Hindlimb muscle (tissue), 1 donor: ENCODE data around the gene IFNL1. TPM values are rescaled to one million over a fixed set of nuclear protein-coding genes. Genes with fewer than 3 reads are reported as not detected.
"Not testable (repeated sequence)": the region's sequence is repeated elsewhere in the genome, so short reads cannot be mapped to it uniquely, and the experiment has no call there.

Experiments
- DNase-seq: peaks from one replicate; pipeline ENCODE4 v3.0.0-alpha.2; 2013
- polyA plus RNA-seq: library from polyadenylated mRNA; unstranded; fragments of 120-200 nt; gene quantifications from one replicate; pipeline ENCODE4 v1.2.1, GENCODE V29; 2013; ENCODE audit not compliant: insufficient read length

The IFNL1 gene
- not detected for polyA plus RNA-seq

DNA sequence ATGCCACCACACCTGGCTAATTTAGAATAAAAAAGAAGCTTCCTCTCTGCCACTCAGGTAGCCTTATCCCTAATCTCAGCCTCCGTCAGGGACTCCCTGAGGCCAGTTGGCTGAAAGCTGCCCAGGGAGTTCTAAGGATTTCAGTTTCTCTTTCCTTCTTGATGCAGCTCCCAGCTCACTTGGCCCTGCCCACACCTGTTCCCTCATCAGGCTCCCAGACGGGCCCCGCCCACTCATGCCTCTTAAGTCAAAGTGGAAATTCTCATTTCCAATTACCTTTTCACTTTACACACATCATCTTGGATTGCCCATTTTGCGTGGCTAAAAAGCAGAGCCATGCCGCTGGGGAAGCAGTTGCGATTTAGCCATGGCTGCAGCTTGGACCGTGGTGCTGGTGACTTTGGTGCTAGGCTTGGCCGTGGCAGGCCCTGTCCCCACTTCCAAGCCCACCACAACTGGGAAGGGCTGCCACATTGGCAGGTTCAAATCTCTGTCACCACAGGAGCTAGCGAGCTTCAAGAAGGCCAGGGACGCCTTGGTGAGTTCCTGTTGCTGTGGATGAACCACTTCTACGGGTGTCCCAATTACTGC lies at the start of gene IFNL1:
Gene IFNL1, plus strand, starts transcription at position 353 of the 591 bp plus-strand sequence. Its CDS starts 15 bp downstream, at position 368.
- DNase-seq, result no peak

GRCh38 chr19:39246951-39247669 lies 49.1 kb upstream of the IFNL1 start:
- DNase-seq, result no peak

- no peak for DNase-seq
These were observed 48.2 kb upstream of the IFNL1 start for GRCh38 chr19:39247701-39248664.

- no peak for DNase-seq
These were observed 47.4 kb upstream of the IFNL1 start, which contains the start of gene IFNL4 for GRCh38 chr19:39248806-39249205. Gene IFNL4, minus strand, starts transcription at chr19:39248856.

GRCh38 chr19:39251081-39251480 lies 45.1 kb upstream of the IFNL1 start:
- no peak for DNase-seq

DNA sequence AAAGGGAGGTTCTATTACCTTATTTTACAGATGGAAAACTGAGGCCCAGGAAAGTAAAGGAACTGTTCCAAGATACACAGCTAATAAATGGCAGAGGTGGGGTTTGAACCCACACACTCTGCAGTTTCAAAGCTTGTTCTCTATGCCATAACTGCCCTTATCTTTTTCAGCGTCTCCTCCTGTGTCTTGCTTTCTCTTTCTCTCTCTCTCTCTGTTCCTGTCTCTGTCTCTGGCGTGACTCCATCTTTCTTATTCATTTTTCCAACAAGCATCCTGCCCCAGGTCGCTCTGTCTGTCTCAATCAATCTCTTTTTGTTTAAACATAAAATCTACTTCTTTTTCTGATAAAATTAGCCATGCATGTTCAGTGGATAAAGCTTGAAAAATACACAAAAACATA lies 44.4 kb upstream of the IFNL1 start:
- DNase-seq, result no peak

DNA sequence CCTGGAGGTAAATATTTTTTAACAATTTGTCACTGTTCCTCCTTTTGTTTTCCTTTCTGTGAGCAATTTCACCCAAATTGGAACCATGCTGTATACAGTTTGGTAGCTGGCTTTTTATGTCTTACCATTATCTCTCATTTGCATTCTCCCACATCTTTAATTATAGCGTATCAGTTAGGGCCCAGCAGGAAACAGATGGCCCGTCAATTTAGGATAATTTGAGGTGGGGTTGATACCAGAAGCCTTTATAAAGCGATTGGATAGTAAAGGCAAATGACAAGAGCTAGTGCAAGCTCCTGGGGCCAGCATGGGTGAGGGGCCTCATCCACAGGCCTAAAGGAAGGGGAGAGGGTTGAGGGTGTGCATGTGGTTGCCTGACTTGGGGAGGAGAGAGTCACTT lies 43.7 kb upstream of the IFNL1 start:
- DNase-seq, result no peak

DNA sequence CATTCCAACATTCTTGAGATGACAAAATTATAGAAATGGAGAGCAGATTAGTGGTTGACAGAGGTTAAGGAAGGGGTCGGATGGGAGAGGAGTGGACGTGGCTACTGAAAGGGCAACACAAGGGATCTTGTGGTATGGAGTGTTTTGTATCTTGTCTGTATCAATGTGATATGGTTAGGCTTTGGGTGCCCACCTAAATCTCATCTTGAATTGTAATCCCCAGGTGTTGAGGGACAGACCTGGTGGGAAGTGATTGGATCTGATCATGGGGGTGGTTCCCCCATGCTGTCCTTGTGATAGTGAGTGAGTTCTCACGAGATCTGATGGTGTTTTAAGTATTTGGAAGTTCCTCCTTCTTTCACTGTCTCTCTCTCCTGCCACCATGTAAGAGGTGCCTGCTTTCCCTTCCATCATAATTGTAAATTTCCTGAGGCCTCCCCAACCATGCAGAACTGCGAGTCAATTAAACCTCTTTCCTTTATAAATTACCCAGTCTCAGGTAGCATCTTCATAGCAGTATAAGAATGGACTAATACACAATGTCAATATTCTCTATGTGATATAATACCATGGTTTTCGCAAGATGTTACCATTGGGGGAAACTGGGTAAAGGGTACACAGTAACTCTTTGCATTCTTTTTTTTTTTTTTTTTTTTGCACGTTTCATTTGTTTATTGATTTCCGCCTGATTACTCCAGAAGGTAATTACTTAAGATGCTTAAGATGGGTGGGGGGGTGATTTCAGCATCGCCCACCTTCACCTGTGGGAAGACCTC lies 42.6 kb upstream of the IFNL1 start:
- no peak for DNase-seq

DNA sequence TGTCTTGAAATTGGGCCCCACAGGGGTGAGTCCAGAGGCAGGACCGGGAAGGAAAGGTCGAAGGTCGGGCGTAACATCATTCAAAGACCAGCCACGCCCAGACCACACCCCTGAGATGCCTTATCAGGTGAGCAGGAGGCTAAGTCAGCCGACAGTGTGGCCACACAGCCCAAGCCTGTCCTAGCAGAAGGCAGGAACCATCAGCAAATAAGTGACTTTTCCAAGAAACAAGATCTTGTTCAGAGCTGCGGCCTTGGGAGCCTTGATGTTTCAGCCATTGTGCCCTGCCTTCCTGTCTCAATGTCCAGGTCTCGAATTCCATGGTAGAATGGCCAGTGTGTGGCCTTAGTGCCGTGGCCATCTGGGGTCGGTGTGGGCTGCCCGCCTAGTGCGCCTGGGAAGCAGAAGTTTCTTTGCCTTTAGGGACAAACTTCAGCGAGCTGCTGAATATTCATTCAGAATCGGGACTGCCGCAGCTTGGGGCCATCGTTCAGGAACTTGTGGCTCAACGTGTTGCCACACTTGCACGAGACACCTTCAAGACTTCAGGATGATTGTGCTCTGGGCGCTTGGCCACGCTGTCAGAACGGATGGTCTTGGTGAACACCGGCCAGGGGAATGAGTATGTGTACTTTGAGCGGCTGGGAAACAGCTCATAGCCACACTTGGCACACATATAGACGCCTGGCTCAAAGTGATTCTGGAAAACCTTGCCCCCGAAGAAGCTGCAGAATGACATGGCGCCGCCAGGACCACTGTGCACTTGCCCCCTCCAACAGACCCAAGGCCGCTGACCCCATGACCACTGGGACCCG lies 41.5 kb upstream of the IFNL1 start:
- no peak for DNase-seq

DNA sequence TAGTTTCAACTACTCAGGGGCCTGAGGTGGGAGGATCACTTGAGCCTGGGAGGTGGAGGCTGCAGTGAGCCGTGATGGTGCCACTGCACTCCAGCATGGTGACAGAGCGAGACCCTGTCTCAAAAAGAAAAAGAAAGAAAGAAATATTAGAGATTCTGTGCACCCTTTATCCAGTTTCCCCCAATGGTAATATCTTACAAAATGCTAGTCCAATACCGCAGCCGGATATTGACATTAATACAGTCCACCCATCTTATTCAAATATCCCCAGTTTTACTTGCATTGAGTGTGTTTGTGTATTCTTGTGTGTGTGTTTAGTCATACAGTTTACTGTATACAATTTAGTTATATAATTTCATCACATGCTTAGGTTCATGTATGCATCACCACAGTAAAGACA lies 39.0 kb upstream of the IFNL1 start:
- no peak for DNase-seq

- no peak for DNase-seq
These were observed 34.5 kb upstream of the IFNL1 start for GRCh38 chr19:39261704-39262103.

DNA sequence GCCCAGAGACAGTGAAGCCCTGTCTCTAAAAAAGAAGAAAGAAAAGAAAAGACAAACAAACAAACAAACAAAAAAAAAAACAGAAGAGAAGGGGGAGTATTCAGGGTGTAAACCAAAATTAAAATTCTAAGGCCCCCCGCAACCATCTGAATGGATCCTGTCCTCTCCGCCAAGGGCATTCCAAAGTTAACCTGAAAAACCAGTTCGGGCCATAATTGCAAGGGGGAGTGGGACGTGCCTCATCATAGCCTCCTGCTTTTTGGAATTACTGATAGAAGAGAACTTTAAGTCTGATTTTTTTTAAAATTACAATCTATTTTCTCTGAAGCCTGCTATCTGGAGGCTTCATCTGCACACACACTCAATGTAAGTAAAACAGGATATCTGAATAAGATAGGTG lies 33.7 kb upstream of the IFNL1 start:
- DNase-seq, result no peak

DNA sequence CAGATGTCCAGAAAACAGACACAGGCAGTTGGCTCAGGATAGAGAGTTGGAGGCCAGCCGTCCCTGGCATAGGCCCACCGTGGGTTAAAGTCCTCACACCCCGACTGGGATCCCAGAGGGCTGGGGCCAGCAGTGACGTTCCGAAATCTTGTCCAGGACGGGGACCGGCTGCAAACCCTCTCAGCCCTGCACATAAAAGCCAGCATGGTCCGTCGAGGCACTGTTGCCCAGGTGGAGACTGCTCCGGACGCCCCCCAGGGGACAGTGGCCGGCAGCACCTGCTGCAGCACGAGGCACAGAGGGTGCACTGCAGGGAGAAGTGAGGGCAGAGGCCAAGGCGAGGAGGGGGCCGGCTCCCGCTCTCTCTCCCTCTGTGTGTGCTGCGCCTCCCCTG lies 32.3 kb upstream of the IFNL1 start:
- no peak for DNase-seq

DNA sequence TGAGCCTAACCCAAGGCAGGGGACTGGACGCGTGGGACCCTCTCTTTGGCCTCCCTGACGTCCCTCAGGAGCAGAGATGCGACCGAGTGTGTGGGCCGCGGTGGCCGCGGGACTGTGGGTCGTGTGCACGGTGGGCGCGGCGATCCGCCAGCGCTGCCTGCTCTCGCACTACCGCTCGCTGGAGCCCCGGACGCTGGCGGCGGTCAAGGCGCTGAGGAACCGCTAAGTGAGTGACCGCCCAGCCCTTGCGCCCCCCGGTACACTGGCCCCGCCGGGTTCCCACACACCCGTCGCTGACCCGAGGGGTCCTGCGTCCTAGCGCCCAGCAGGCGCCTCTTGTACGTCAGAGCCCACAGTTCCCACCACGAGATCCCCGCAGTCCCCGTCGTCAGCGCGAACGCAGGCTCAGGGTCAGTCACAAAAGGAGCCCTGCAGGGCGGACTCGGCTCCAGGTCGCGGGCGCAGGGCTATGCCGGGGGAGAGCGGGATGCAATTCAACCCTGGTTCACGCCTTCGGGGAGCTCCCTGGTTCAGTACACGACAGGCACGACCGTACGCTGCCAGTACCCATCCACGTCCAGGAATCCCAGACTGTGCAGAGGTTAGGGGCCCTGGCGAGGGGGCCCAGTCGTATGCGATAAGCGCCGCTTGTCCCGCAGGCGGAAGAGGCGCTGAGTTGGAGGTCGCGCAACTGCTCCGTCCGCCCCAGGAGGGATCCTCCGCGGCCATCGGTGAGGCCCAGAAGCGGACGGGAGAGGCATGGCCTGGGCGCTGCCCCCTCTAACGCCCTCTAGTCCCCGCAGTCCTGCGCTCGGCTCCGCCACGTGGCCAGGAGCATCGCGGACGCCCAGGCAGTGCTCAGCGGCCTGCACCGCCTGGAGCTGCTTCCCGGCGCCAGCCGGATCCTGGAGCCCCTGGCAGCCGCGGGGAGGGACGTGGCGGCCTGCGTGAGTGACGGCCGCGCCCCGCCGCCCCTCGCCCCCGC lies 31.6 kb upstream of the IFNL1 start:
- peak; percentile 26 for DNase-seq

DNA sequence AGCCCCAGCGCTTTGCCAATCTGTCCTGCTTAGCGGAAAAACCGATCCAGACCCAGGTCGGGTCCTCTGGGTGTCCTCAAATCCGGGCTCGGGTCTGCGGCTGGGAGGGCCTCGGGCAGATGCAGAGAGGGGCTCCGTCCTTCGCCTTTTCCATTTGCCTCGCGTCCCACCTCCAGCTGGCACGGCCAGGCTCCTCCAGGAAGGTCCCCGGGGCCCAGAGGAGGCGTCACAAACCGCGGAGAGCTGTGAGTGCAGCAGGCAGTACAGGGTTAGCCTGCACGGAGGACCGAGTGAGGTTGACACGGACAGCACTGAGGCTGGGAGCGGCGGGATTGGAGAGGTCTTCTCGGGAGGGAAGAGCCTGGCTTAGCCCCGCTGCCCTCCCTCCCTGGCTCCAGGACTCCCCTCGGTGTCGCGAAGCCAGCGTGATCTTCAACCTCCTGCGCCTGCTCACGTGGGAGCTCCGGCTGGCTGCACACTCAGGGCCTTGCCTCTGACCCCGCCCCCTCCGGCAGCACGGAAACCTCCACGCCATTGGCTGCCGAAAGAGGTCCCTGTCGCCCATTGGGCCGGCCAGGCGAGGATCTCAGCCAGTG lies 30.8 kb upstream of the IFNL1 start:
- DNase-seq, result no peak

- not testable (repeated sequence) for DNase-seq
These were observed 28.1 kb upstream of the IFNL1 start, which contains the start of gene IFNL2 for GRCh38 chr19:39268085-39268484. Gene IFNL2, plus strand, starts transcription at chr19:39268396. Its CDS starts 173 bp downstream, at chr19:39268569.

- DNase-seq, result not testable (repeated sequence)
These were observed 27.5 kb upstream of the IFNL1 start for GRCh38 chr19:39268531-39269223.

GRCh38 chr19:39269369-39269768 lies 26.8 kb upstream of the IFNL1 start:
- not testable (repeated sequence) for DNase-seq
